22Rv1 (cell line): ENCODE measurements around the gene WNK2.

Experiments
- H3K27ac ChIP-seq: fragments of 450-650 bp; 2 replicates; pipeline ENCODE4 v1.5.1; 2017
- CTCF ChIP-seq: fragments of 450-650 bp; IDR thresholded peaks from 2 replicates; pipeline ENCODE4 v1.5.1; 2017; ENCODE audit warnings: mild to moderate bottlenecking
- ZFX ChIP-seq: fragments of 450-650 bp; IDR thresholded peaks from 2 replicates; pipeline ENCODE4 v1.6.1; 2017; ENCODE audit warnings: antibody characterized with exemption, borderline replicate concordance

The WNK2 gene

GRCh38 chr9:93306081-93306480 is 122.1 kb downstream of the WNK2 start:
- no peak for TF ChIP-seq ZFX
- TF ChIP-seq CTCF = no peak
- no peak overlapping the region for H3K27ac ChIP-seq

GRCh38 chr9:93306579-93307091 is 122.7 kb downstream of the WNK2 start:
- no peak overlapping the region for H3K27ac ChIP-seq
- no peak for TF ChIP-seq CTCF
- TF ChIP-seq ZFX = no peak

- TF ChIP-seq ZFX (no peak), CTCF (no peak)
- no peak overlapping the region for H3K27ac ChIP-seq
These were observed 123.7 kb downstream of the WNK2 start for GRCh38 chr9:93307468-93308157.

- TF ChIP-seq ZFX = no peak
- TF ChIP-seq CTCF = no peak
- H3K27ac ChIP-seq = no peak overlapping the region
These were observed 124.2 kb downstream of the WNK2 start for GRCh38 chr9:93308158-93308602.

- H3K27ac ChIP-seq = no peak overlapping the region
- TF ChIP-seq ZFX (no peak), CTCF (no peak)
These were observed 124.7 kb downstream of the WNK2 start for GRCh38 chr9:93308676-93309075.

- TF ChIP-seq CTCF = no peak
- no peak for TF ChIP-seq ZFX
- H3K27ac ChIP-seq = no peak overlapping the region
These were observed 126.0 kb downstream of the WNK2 start for GRCh38 chr9:93309889-93310425.

- TF ChIP-seq ZFX (no peak), CTCF (no peak)
- no peak overlapping the region for H3K27ac ChIP-seq
These were observed 131.2 kb downstream of the WNK2 start for GRCh38 chr9:93315118-93315517.
